Measurements from ENCODE around the gene LPIN1.

LPIN1 gene

GRCh38 chr2:11869391-11869991, 123.1 kb downstream of the LPIN1 start:
- no peak for DNase-seq

GRCh38 chr2:11870064-11870463, 123.6 kb downstream of the LPIN1 start:
- DNase-seq = no peak

- no peak for DNase-seq
Measured at GRCh38 chr2:11870584-11870983, 124.2 kb downstream of the LPIN1 start.

GRCh38 chr2:11871421-11871820, 125.0 kb downstream of the LPIN1 start:
- DNase-seq = no peak

- no peak for DNase-seq
Measured at GRCh38 chr2:11872247-11872947, 126.0 kb downstream of the LPIN1 start.

GRCh38 chr2:11872948-11873269, 126.5 kb downstream of the LPIN1 start:
- no peak for DNase-seq

- DNase-seq = no peak
Measured at GRCh38 chr2:11873356-11874154, 127.1 kb downstream of the LPIN1 start.

GRCh38 chr2:11874861-11875260, 128.4 kb downstream of the LPIN1 start:
- no peak for DNase-seq

- no peak for DNase-seq
Measured at GRCh38 chr2:11875481-11875880, 129.0 kb downstream of the LPIN1 start.

- DNase-seq = no peak
Measured at GRCh38 chr2:11876436-11876835, 130.0 kb downstream of the LPIN1 start.

- DNase-seq = no peak
Measured at GRCh38 chr2:11876889-11877288, 130.5 kb downstream of the LPIN1 start.

Data from stimulated activated naive CD4-positive, alpha-beta T cell (primary cell).